DMS153 treated with DMSO at 0.1 percent for 48 hours (cell line): ENCODE data around the gene MEGF8.
A peak's percentile ranks its signal among the peaks of the same experiment; 100 is the strongest.

ENCODE experiments used
- DNase-seq: peaks from one replicate; lab custom pipeline; 2025; ENCODE audit not compliant: unreplicated experiment; lab: John Stamatoyannopoulos, UW

Gene MEGF8

DNA sequence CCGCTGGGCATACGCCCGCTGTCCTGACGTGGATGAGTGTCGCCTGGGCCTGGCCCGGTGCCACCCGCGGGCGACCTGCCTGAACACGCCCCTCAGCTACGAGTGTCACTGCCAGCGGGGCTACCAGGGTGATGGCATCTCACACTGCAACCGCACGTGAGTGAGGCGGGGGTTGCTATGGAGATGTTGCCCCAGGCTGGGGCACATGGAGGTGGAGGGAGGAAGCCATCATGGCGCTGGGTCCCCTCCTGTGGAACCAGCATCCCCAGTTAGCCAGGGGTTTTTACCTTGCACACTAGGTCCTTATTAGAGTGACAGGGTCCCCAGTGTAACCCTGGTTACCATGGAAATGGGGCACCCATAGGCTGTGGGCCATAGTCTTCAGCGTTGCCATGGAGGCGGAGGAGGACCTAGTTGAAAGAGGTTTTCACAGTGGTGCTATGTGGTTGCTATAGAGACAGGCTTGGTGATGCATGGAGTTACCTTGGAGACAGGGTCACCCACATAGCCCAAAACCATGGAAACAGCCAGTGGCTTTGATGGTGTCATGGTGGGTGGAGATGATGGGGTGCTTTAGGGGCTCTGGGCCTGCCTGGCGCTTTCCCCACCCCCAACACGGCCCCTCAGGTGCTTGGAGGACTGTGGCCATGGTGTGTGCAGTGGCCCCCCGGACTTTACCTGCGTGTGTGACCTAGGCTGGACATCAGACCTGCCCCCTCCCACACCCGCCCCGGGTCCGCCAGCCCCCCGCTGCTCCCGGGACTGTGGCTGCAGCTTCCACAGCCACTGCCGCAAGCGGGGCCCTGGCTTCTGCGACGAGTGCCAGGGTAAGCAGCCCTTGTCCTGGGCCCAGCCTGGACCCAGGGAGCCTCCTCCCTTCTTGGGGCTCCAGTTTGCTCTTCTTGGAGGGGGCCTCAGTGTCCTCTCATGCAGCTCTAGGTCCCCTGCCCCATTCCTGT lies 27.1 kb downstream of the MEGF8 start:
- peak; percentile 63 for DNase-seq

GRCh38 chr19:42353341-42354015 lies 28.0 kb downstream of the MEGF8 start:
- DNase-seq = no peak

DNA sequence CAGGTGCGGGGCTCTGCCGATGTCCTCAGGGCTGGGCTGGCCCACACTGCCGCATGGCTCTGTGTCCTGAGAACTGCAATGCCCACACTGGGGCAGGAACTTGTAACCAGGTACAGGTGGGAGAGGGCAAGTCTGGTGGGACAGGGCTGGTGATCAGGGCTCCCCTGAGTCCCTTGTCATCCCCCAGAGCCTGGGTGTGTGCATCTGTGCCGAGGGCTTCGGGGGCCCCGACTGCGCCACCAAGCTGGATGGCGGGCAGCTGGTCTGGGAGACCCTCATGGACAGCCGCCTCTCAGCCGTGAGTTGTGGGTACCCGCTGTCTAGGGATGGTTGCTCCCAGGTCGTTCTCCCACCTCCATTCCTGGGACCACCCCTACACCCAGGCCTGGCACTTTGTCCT lies 30.5 kb downstream of the MEGF8 start:
- DNase-seq = no peak

- DNase-seq = no peak
These were observed 31.3 kb downstream of the MEGF8 start for GRCh38 chr19:42356686-42357085.

DNA sequence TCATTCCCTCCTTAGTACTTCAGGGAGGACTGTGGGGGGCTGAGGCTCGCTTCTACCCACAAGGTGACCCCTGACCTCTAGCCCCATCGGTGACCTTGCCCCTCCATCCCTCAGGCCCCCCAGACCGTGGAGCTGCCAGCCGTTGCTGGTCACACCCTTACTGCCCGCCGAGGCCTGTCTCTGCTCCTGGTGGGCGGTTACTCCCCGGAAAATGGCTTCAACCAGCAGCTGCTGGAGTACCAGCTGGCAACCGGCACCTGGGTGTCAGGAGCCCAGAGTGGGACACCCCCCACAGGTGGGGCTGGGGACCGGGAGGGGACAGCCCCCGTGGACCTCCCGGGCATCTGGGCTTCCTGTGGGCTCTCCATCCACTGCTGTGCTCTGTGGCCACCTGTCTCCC lies 31.9 kb downstream of the MEGF8 start:
- DNase-seq = no peak

DNA sequence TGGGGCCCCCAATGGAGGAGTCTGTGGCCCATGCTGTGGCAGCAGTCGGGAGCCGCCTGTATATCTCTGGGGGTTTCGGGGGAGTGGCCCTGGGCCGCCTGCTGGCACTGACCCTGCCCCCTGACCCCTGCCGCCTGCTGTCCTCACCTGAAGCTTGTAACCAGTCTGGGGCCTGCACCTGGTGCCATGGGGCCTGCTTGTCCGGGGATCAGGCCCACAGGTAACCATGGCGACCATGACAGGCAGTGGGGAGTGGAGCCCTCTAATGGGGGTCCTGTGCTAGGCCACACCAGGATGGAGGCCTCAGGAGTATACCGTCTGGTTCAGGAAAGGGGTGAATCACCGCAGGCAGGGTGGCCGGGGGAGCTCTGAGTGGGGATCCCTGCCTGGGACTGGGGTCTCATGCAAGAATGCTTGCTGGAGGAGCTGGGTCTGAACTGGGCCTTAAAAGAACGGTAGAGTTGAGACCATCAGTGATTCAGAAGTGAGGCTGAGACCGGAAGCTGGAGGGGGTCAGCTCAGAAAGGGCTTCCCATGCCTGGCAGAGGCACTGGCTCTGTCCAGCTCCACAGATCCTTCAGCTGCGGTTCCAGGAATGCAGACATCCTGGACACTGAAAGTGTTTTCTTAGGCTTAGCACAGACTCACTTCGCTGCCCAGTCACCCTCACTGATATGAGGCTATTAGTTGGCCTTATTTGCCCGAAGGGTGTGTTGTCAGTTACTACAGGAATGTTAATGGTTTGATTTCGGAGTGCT lies 35.5 kb downstream of the MEGF8 start:
- no peak for DNase-seq

DNA sequence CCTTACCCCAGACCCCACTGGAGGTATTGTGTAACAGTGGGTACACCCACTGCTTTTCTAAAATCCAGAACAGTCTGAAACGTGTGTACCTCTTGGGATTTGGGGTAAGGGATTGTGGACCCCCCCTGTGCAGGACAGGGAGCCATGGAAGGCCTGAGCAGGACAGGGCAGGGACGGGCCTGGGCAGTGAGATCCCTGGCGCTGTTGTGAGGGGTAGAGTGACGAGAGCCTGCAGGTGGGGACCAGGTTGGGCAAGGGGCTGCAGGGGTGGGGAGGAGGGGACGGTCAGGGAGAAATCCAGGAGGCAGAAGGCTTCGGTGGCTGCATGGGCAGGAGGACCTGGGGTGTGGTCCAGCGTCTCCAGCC lies 36.1 kb downstream of the MEGF8 start:
- DNase-seq = no peak

DNA sequence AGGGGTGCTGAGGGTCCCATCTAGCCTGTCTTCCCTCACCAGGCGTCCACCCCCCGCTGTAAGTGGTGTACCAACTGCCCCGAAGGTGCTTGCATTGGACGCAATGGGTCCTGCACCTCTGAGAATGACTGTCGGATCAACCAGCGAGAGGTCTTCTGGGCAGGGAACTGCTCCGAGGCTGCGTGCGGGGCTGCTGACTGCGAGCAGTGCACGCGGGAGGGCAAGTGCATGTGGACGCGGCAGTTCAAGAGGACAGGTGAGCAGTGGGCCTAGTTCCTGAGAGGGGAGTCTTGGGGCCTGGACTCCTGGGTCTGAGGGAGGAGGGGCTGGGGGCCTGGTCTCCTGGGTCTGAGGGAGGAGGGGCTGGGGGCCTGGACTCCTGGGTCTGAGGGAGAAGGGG lies 36.9 kb downstream of the MEGF8 start:
- DNase-seq = no peak

GRCh38 chr19:42362891-42363440 lies 37.5 kb downstream of the MEGF8 start:
- no peak for DNase-seq

DNA sequence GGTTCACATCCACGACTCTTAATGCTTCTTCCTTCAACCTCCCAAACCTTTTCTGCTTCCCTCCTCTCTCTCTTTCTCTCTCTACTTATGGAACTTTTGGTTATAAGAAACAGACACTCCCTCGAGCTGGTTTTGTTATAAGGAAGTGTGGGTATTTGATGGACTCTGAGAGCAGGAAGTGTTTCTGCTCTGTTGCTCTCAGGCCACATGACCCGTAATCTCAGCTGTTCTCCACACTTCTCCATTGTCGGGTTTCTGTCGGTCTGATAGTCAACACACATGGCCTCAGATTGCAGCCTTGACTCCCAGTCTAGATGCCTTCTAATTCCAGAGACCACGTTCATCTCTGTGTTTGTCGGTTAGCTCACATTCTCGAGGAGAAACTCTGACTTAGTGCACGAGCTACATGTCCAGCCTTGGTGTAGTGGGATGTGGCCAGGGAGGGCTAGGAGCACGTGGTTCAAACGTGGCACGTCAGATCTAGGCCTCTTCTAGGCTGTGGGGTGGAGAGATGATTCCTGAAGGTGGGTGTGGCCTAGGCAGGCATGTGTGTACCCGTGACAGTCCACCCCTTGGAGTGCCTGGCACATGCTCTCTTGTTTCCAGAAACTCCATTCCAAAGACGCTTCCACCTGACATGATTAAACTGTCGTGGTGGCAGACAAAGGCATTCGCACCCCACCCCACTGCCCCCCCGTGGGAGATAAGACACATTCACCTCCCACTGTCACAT lies 38.3 kb downstream of the MEGF8 start:
- DNase-seq = no peak

- DNase-seq = no peak
These were observed 41.2 kb downstream of the MEGF8 start for GRCh38 chr19:42366673-42367072.

- DNase-seq = no peak
These were observed 42.5 kb downstream of the MEGF8 start for GRCh38 chr19:42367929-42368328.

GRCh38 chr19:42368360-42368759 lies 42.9 kb downstream of the MEGF8 start:
- no peak for DNase-seq

DNA sequence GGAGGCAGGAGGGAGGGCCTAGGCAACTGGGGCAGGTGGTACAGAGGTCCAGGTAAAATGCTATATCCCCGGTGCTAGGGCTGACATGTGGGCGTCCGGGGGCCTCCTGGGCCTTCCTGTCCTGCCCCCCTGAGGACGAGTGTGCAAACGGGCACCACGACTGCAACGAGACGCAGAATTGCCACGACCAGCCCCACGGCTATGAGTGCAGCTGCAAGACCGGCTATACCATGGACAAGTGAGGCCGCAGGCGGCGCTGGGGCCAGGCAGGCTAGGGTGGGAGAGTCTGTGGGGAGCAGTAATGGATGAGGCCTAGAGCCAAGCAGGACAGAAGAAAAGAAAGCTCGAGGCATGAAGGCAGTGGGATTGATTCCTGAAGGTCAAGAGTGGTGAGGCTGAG lies 43.3 kb downstream of the MEGF8 start:
- DNase-seq = no peak

- no peak for DNase-seq
These were observed 44.1 kb downstream of the MEGF8 start for GRCh38 chr19:42369433-42370067.

DNA sequence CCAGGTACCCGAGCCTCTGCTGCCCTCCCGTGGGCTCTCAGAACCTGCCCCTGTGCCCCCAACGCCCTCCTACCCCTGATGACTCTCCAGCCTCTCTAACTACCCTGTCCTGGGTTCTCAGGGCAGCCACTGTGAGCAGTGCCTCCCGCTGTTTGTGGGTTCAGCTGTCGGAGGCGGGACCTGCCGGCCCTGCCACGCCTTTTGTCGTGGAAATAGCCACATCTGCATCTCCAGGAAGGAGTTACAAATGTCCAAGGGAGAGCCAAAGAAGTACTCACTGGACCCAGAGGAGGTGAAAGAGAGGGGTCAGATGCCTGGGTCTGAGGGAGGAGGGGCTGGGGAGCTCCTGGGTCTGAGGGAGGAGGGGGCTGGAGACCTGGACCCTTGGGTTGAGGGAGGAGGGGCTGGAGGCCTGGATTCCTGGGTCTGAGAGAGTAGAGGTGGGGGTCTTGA lies 44.7 kb downstream of the MEGF8 start:
- no peak for DNase-seq

DNA sequence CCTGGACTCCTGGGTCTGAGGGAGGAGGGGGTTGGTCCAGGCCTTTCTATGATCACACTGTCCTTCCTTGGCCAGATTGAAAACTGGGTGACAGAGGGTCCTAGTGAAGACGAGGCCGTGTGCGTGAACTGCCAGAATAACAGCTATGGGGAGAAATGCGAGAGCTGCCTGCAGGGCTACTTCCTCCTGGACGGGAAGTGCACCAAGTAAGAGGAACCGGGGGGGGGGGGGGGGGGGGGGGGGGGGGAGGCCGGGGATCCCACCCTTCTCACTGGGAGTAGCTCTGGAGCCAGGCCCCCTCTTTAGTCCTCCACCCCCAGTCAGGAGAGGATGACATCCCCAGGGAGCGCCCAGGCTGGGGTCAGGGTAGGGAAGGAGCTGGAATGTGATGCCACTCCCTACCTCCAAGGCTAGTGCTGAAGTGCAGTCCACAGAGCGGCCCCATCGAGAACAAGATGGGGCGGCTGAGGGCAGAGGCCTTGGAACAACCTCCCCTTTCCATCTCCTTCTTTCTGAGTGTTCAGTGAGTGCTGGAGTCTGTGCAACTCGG lies 45.3 kb downstream of the MEGF8 start:
- no peak for DNase-seq

GRCh38 chr19:42374826-42375376 lies 49.5 kb downstream of the MEGF8 start:
- DNase-seq = no peak

- no peak for DNase-seq
These were observed 50.2 kb downstream of the MEGF8 start for GRCh38 chr19:42375415-42376176.
